ENCODE results near the gene KCNH6.

DNA sequence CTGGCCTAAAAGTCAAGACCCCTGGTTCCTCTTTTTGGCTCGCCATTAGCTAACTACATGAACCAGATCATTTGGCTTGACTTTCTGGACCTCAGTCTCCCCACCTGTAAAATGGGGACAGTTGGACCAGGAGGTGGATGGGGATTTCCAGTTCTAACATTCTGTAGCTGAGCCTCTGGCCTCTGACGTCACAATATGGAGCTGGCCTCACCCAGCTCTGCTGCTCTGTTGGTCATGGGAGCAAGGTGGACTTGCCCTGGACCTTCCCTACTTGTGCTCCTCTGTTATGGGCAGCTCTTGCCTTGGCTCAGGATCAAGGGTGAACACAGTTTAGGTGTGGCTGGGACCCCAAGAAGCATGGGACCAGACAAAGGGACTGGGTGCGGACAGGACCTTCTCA lies 16.5 kb upstream of the KCNH6 start:
- TF ChIP-seq GATA3 (IDR thresholded peaks at IDR 0.05; ENCODE audit: low read depth, low read length) = no peak
- no peak for TF ChIP-seq GATA2 (IDR thresholded peaks at IDR 0.05; ENCODE audit: low read depth, low read length)
